ENCODE measurements around the gene CNNM1.

The CNNM1 gene

DNA sequence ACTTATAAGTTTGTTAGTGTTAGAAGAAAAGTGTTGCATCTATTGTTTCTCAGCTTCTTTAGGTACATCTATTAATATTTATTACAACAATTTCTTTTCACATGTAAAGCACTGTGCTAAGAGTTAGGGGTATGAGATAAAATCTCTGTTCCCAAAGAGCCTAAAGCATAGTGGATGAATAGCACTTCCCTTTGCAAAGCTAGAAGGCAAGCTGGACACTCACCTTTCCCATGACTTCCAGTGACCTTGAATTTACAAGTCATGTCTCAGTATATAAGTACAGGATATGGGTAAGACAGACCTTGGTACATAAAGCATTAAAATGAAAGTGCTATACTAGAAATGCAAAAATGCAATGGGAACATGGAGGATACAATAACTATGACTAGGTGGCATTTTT, 8.7 kb downstream of the CNNM1 start:
- no peak for DNase-seq

DNA sequence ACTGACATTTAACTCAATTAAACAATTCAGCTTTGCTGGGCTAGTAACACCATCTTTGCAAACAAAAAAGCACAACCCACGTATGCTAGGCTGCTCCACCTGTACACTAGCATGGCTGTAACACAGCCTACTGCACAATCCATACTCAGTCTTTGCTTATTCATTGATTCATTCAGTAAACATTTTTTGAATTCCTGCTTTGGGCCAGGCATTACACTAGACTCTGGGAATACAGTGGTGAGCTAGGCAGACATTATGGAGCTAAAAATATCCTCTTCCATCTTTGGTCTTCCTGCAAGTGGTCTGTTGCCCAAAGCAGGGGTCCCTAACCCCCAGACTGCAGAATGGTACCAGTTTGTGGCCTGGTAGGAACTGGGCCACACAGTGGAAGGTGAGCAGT, 9.9 kb downstream of the CNNM1 start:
- DNase-seq = no peak

GRCh38 chr10:99339563-99340047, 10.4 kb downstream of the CNNM1 start:
- DNase-seq = no peak

DNA sequence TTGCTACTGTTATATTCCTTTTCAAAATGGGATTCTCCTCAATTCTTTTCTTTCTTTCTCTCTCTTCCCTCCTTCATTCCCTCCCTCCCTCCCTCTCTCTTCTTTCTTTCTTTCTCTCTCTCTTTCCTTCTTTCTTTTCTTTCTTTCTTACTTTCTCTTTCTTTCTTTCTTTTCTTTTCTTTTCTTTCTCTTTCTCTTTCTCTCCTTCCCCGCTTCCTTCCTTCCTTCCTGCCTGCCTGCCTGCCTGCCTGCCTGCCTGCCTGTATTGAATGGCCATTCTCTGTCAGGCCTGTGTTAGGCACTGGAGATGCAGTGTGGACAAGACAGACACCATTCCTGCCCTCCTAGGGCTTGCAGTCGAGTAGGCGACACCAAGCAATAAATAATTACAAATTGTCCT, 11.5 kb downstream of the CNNM1 start:
- DNase-seq = no peak

GRCh38 chr10:99341248-99341647, 12.1 kb downstream of the CNNM1 start:
- DNase-seq = no peak

DNA sequence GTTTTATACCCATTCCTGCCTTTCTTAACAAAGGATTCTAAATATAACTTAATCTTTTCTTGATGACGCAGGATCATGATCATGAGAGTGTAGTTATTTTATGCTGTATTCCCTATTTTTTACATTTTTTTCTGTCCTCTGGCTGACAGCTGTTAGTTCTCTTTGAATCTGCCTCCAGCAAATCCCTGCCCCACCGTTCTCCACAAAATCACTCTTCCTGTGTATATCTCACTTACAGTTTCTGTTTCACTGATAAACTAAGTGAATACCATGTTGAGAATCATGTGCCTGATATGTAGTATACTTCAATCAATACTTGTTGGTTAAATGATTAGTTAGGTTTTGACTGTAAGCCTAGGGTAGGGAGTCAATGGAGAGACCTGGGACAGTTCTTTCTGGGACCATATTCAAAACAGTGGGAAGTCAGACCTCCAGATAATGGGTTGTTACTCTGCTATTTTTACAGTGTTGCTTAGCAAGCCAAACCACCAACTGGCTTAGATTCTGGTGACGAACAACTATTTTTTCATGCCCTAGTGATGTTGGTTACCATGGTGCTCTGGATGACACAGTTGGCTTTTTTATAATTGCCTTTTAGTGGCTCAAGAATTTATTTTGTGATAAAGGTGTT, 12.8 kb downstream of the CNNM1 start:
- DNase-seq = no peak

- no peak for DNase-seq
These were observed 14.1 kb downstream of the CNNM1 start for GRCh38 chr10:99343262-99343661.

- DNase-seq = no peak
These were observed 15.6 kb downstream of the CNNM1 start for GRCh38 chr10:99344715-99345114.

- DNase-seq = no peak
These were observed 16.2 kb downstream of the CNNM1 start for GRCh38 chr10:99345350-99345749.

DNA sequence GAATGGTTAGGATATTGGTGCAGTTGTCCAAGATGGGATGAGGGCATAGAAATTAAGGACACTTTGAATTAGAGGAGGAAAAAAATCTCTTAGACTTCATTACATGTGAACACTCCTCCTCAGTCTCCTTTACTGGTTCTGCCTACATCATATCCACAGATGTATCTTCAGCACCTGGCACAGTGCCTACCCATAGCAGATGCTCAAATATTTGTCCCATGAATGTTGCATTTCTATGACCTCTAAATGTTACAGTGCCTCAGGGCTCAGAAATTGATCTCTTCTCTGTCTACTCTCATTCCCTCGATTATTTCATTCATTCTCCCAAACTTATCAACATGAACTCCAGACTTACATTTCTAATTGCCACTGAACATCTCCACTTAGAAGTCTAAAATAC, 17.1 kb downstream of the CNNM1 start:
- peak; percentile 14 to 67 for DNase-seq

DNA sequence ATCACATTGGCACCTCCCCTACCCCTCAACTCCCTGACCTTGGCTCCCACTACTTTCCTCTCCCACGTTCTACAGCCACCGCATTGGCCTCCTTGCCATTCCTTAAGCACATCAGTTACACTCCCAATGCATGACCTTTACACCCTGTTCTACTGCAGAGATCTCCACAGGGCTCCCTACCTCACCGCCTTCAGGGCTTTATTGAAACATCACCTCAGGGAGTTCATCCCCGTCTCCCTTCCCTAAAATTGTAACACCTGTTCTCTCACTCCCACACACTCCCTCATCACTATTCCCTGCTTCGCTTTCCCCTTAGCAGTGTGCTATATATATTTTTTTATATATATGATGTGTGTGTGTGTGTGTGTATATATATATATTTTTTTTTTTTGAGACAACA, 18.5 kb downstream of the CNNM1 start:
- no peak for DNase-seq

- no peak for DNase-seq
These were observed 24.0 kb downstream of the CNNM1 start for GRCh38 chr10:99353182-99353581.

- no peak for DNase-seq
These were observed 28.5 kb downstream of the CNNM1 start for GRCh38 chr10:99357691-99358090.

GRCh38 chr10:99358101-99358500, 28.9 kb downstream of the CNNM1 start:
- no peak for DNase-seq

- DNase-seq = no peak
These were observed 31.8 kb downstream of the CNNM1 start for GRCh38 chr10:99360934-99361333.

- DNase-seq = no peak
These were observed 35.0 kb downstream of the CNNM1 start for GRCh38 chr10:99364125-99364524.

DNA sequence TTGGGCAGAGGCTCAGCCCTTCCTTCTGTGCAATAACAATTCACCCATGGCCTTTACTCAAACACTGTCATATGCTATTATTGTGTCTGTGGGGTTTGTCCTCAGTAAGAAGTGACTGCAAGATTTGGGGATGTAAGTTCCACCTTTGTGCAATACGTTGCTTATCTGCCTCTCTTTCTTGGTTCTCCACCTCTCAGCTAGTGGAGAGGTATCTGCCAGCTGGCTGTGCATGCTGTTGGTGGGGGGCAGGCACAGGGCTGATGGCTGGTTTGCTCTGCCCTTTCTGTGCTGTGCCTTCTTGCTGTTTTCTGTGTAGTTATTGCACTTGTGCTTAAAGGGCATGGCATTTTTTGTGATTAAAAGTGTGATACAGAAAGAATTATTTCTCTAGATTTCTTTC, 36.2 kb downstream of the CNNM1 start:
- no peak for DNase-seq

DNA sequence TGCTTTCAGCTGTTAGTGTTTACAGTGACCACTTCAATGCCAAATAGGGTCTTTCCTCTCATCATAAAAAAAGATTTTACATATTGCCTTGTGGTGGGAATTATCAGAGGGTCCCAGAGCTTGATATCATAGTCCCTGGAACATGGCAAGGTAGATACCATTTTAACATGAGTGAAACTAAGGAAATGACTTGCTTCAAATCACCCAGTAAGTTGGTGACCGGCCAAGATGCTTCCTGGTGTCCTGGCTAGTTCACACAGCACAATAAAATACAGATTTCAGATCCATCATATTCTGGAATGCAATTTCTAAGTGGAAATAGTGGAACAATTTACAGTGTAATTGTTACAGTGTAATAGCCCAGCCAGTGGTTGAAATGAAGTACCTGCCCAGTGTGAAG, 36.6 kb downstream of the CNNM1 start:
- DNase-seq = no peak

GRCh38 chr10:99366666-99367065, 37.5 kb downstream of the CNNM1 start:
- DNase-seq = no peak

DNA sequence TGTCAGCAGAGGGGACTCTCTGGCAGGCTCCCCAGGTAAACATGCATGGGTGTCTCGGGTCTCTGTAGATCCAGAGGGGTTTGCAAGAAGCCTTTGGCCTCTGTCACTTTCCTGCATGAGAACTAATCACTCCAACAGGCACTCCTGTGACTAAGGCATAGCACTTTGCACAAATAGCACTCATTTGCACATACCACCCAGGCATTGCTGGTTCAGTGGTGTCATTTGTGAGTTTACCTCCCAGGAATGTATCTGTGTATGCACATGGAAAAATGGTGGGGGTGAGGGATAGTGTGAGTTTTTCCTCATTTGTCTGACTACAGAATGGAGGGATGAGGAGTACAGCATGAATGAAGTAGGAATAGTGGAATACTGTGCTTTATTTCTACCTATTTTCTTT, 39.5 kb downstream of the CNNM1 start:
- no peak for DNase-seq

- DNase-seq = no peak
These were observed 40.0 kb downstream of the CNNM1 start for GRCh38 chr10:99369126-99369525.

DNA sequence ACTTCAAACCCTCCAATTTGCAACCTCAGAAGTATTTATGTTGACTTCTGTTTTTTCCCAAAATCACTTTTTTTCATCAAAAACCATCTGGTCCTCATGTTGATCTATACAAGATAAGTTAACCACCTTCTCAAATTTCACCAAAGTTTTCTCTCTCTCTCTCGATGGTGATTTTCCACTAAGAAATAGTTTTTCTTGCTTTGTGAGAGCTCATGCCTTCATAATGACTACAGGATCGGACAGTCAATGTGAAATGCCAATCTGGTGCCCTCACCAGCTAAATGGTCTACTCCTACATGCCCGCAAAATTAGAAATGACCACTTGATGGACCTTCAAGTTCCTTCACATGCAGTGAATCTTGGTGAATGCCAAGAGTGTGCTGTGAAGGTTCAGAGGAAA, 40.4 kb downstream of the CNNM1 start:
- DNase-seq = no peak

GRCh38 chr10:99370993-99371392, 41.8 kb downstream of the CNNM1 start:
- peak in 1 of 2 experiments; percentile 4 for DNase-seq

- DNase-seq = no peak
These were observed 43.6 kb downstream of the CNNM1 start for GRCh38 chr10:99372546-99373271.

DNA sequence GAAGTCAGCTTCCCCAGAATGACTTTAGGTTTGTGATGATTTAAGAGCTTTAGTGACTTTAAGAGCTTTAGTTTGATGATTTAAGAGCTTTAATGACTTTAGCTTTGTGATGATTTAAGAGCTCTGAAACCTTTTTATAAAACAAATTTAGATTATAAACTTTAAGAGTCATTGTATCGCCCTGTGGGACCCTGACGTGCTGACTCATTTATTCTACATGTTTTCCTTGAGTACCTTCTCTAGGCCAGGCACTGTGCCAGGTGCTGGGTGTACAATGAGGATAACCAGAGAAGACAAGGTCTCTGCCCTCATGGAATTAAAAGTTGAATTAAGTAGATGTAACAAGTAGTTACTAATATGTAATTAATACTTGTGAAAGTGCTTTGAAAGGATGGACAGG, 45.4 kb downstream of the CNNM1 start:
- no peak for DNase-seq

Data from NCI-H446 (cell line).